K562 (cell line): ENCODE results near the gene COQ2. TPM values are rescaled to one million over a fixed set of nuclear protein-coding genes. Genes with fewer than 3 reads are reported as not detected.

Source experiments
- ATAC-seq: fragments of 200-7000 bp; cut with Tn5 transposase; 3 replicates; pipeline ENCODE4 v1.9.1; 2020; ENCODE audit warnings: moderate library complexity
- BruUV-seq: library from RNA; stranded (reverse); fragments of 400-500 nt; replicated peaks from 2 replicates; lab custom pipeline; 2021; lab: Mats Ljungman, UMichigan
- CTCF ChIA-PET: fragments of 300-600 bp; formaldehyde crosslinking; extraction: SDS; loops from one replicate; lab custom pipeline; 2021; ENCODE audit warnings: low intra/inter-chr PET ratio; lab: Yijun Ruan, JAX
- POLR2A ChIA-PET: fragments of 300-600, 350-650 bp; sonication (Branson Sonifier 250); formaldehyde crosslinking; extraction: SDS; loops from one replicate; lab custom pipeline; 2021; ENCODE audit warnings: antibody characterized with exemption, inconsistent platforms; lab: Yijun Ruan, JAX
- DNase-seq, 4 experiments: peaks; one replicate each; pipeline versions ENCODE4 v3.0.0 to v3.0.0-alpha.2; 2011 to 2018; ENCODE audit warnings: low spot score in 3 of 4, mixed read lengths in 3 of 4; ENCODE audit errors: extremely low read depth in 1 of 4
- FAIRE-seq: peaks from 2 replicates; lab custom pipeline; 2011; peaks lifted over from hg19 to GRCh38; lab: Jason Lieb, UNC
- H2AFZ ChIP-seq: 2 replicates; pipeline ENCODE4 v1.6.0; 2011; ENCODE audit warnings: low read depth, low read length, control low read depth, inconsistent platforms
- H3K27ac ChIP-seq: fragments of 200-600 bp; 3 replicates; pipeline ENCODE4 v1.8.0; 2011; ENCODE audit warnings: low read depth, mild to moderate bottlenecking, control low read depth, inconsistent platforms, low read length, moderate library complexity, mixed read lengths; ENCODE audit errors: extremely low read depth
- H3K27me3 ChIP-seq, 2 experiments: fragments of 300-600 bp in 1 of 2; 2 replicates in 1 of 2; 3 replicates in 1 of 2; pipeline versions ENCODE4 v1.6.0 to v1.8.0; 2011; ENCODE audit warnings: inconsistent platforms in 2 of 2, low read length in 2 of 2, mild to moderate bottlenecking in 1 of 2, mixed read lengths in 1 of 2, moderate library complexity in 1 of 2; ENCODE audit not compliant: control insufficient read depth in 2 of 2, insufficient read depth in 2 of 2
- H3K36me3 ChIP-seq: fragments of 300-600 bp; 3 replicates; pipeline ENCODE4 v1.8.0; 2011; ENCODE audit warnings: mild to moderate bottlenecking, low read length, inconsistent platforms; ENCODE audit not compliant: control insufficient read depth, insufficient read depth
- H3K4me1 ChIP-seq, 2 experiments: fragments of 200-600 bp in 1 of 2; replicated peaks in 1 of 2; 2 replicates in 1 of 2; 3 replicates in 1 of 2; pipeline versions ENCODE4 v1.5.1 to v1.8.0; 2011; ENCODE audit warnings: inconsistent platforms in 2 of 2, low read length in 2 of 2, mild to moderate bottlenecking in 1 of 2, mixed read lengths in 1 of 2, moderate library complexity in 1 of 2; ENCODE audit not compliant: control insufficient read depth in 2 of 2, insufficient read depth in 2 of 2
- H3K4me2 ChIP-seq: 2 replicates; pipeline ENCODE4 v1.6.1; 2011; ENCODE audit warnings: low read length, control low read depth, inconsistent platforms, mixed read lengths; ENCODE audit not compliant: insufficient read depth
- H3K4me3 ChIP-seq: fragments of 200-600 bp; sonication (generic), shearing (Covaris generic); 2 replicates; pipeline ENCODE4 v1.5.1; 2016; ENCODE audit warnings: control low read depth, inconsistent platforms
- H3K79me2 ChIP-seq: fragments of 200-600 bp; 3 replicates; pipeline ENCODE4 v1.8.0; 2011; ENCODE audit warnings: low read length, inconsistent platforms; ENCODE audit not compliant: control insufficient read depth, insufficient read depth
- H3K9ac ChIP-seq, 2 experiments: 2 replicates each; pipeline versions ENCODE4 v1.6.0 to v1.6.1; 2011; ENCODE audit warnings: low read depth in 2 of 2, low read length in 2 of 2, control low read depth in 1 of 2, inconsistent platforms in 1 of 2, mild to moderate bottlenecking in 1 of 2, mixed read lengths in 1 of 2; ENCODE audit not compliant: insufficient read depth in 1 of 2
- H3K9me1 ChIP-seq: one replicate; pipeline ENCODE4 v1.6.0; 2011; ENCODE audit warnings: inconsistent platforms, mild to moderate bottlenecking, low read length, moderate library complexity; ENCODE audit not compliant: control insufficient read depth, insufficient read depth
- H3K9me3 ChIP-seq: replicated peaks from 2 replicates; pipeline ENCODE4 v1.5.1; 2011; ENCODE audit warnings: low read depth, low read length, inconsistent platforms; ENCODE audit not compliant: control insufficient read depth, insufficient read depth
- H4K20me1 ChIP-seq: replicated peaks from 2 replicates; pipeline ENCODE4 v1.6.1; 2011; ENCODE audit warnings: low read length, inconsistent platforms, mixed read lengths; ENCODE audit not compliant: control insufficient read depth, insufficient read depth
- CBFA2T2 ChIP-seq: fragments of 450-650 bp; conservative IDR thresholded peaks from 2 replicates; pipeline ENCODE4 v1.6.1; 2017; ENCODE audit warnings: mild to moderate bottlenecking
- CEBPG ChIP-seq, 3 experiments: fragments of 200-800 bp in 1 of 3; sonication (Bioruptor generic) in 1 of 3; sonication (generic) in 1 of 3; formaldehyde crosslinking in 1 of 3; IDR thresholded peaks in 2 of 3; conservative IDR thresholded peaks in 1 of 3; 2 replicates each; pipeline versions ENCODE4 v1.6.1 to v1.8.0; 2016 to 2022; ENCODE audit warnings: missing compliant biosample characterization in 2 of 3, missing genetic modification characterization in 2 of 3, mild to moderate bottlenecking in 1 of 3, missing genetic modification reagents in 1 of 3
- CHAMP1 ChIP-seq: fragments of 450-650 bp; IDR thresholded peaks from 2 replicates; pipeline ENCODE4 v1.6.1; 2016; ENCODE audit warnings: mild to moderate bottlenecking
- DMBX1 ChIP-seq: fragments of 250-450 bp; sonication (Bioruptor Pico); IDR thresholded peaks from 2 replicates; pipeline ENCODE4 v1.8.0; 2022; ENCODE audit warnings: inconsistent platforms, mild to moderate bottlenecking, moderate library complexity, borderline replicate concordance
- FOXJ2 ChIP-seq: fragments of 200-800 bp; sonication (Bioruptor generic); IDR thresholded peaks from 2 replicates; pipeline ENCODE4 v1.6.1; 2016; ENCODE audit warnings: missing genetic modification characterization, missing compliant biosample characterization
- FOXJ3 ChIP-seq: sonication (generic); formaldehyde crosslinking; IDR thresholded peaks from 2 replicates; pipeline ENCODE4 v1.4.0; 2020; ENCODE audit warnings: mild to moderate bottlenecking, missing genetic modification reagents
- LEF1 ChIP-seq: fragments of 450-650 bp; IDR thresholded peaks from 2 replicates; pipeline ENCODE4 v1.6.1; 2016; ENCODE audit warnings: mild to moderate bottlenecking
- MED1 ChIP-seq: sonication (generic); formaldehyde crosslinking; IDR thresholded peaks from 2 replicates; pipeline ENCODE4 v1.8.1; 2023; ENCODE audit warnings: missing genetic modification reagents, borderline replicate concordance
- NFE2L1 ChIP-seq: fragments of 450-650 bp; IDR thresholded peaks from 2 replicates; pipeline ENCODE4 v1.6.1; 2016; ENCODE audit warnings: missing genetic modification characterization, low read depth, mild to moderate bottlenecking, missing compliant biosample characterization, moderate library complexity, borderline replicate concordance
- SAP30 ChIP-seq: fragments of 200-600 bp; sonication (generic); IDR thresholded peaks from 2 replicates; pipeline ENCODE4 v1.6.1; 2012; ENCODE audit warnings: borderline replicate concordance, low read depth, mild to moderate bottlenecking, moderate library complexity, low read length, control low read depth, inconsistent platforms; ENCODE audit not compliant: insufficient read depth, poor library complexity, severe bottlenecking
- TAF9B ChIP-seq: fragments of 450-650 bp; IDR thresholded peaks from 2 replicates; pipeline ENCODE4 v1.6.1; 2018; ENCODE audit warnings: mild to moderate bottlenecking; ENCODE audit not compliant: partially characterized antibody
- ZNF316 ChIP-seq: fragments of 450-650 bp; IDR thresholded peaks from 2 replicates; pipeline ENCODE4 v1.6.1; 2016
- ZNF699 ChIP-seq: fragments of 250-450 bp; sonication (Bioruptor Pico); IDR thresholded peaks from 2 replicates; pipeline ENCODE4 v1.8.0; 2021; ENCODE audit warnings: mild to moderate bottlenecking, moderate library complexity; ENCODE audit not compliant: insufficient replicate concordance
- WGBS: fragments of 100-300 bp; shearing (Covaris generic); methylation state at CpG from one replicate; pipeline ENCODE4 v1.1.6; 2016; ENCODE audit warnings: low coverage, mixed read lengths; ENCODE audit not compliant: insufficient coverage; ENCODE audit errors: missing lambda C conversion rate; 5-methylcytosine and 5-hydroxymethylcytosine counted together
- in situ Hi-C: fragments of 300-500 bp; cut with MboI; formaldehyde crosslinking; loops from 4 replicates; pipeline ENCODE4 v1.15.0; 2018; ENCODE audit warnings: inconsistent platforms, mixed read lengths
- intact Hi-C: fragments of 100-400 bp; cut with micrococcal nuclease; formaldehyde crosslinking; loops from 2 replicates; pipeline ENCODE4 v1.14.2; 2022
- polyA plus RNA-seq, 8 experiments: library from polyadenylated mRNA; depleted of rRNA in 4 of 8; stranded (reverse) in 5 of 8; unstranded in 3 of 8; fragments of >200 nt; fragmentation: Nextera tagmentation in 2 of 8; fragmentation: Illumina TruSeq in 1 of 8; extraction: Ambion mirVana in 2 of 8; extraction: Trizol in 1 of 8; gene quantifications; 2 replicates each; pipeline versions ENCODE4 v1.2.1 to v1.2.3, GENCODE V29; 2011 to 2014; ENCODE audit warnings: inconsistent platforms in 1 of 8, missing spikeins in 1 of 8
- total RNA-seq, 7 experiments: library from RNA; depleted of rRNA in 6 of 7; stranded (reverse); fragments of >200 nt in 6 of 7; fragmentation: Illumina TruSeq in 2 of 7; extraction: Trizol in 2 of 7; gene quantifications; 2 replicates each; pipeline versions ENCODE4 v1.2.1 to v1.2.3, GENCODE V29; 2011 to 2021; ENCODE audit warnings: low replicate concordance in 1 of 7
- TF ChIP-seq, protein P1 (sequence below): fragments of 450-650 bp; conservative IDR thresholded peaks from 2 replicates; pipeline ENCODE4 v1.6.1; 2016; ENCODE audit warnings: missing genetic modification characterization, low read depth, mild to moderate bottlenecking, control low read depth, missing compliant biosample characterization
- TF ChIP-seq, protein P2 (sequence below): fragments of 450-650 bp; formaldehyde crosslinking; IDR thresholded peaks from 2 replicates; pipeline ENCODE4 v1.4.0; 2020; ENCODE audit warnings: mild to moderate bottlenecking

COQ2 gene
- total and polyA plus RNA-seq, 9 of the 15 experiments (the other 6 are each of a cell fraction or from before 2014, with no cell fraction given), result 1.9 to 13.5 (median 11.8) TPM

DNA sequence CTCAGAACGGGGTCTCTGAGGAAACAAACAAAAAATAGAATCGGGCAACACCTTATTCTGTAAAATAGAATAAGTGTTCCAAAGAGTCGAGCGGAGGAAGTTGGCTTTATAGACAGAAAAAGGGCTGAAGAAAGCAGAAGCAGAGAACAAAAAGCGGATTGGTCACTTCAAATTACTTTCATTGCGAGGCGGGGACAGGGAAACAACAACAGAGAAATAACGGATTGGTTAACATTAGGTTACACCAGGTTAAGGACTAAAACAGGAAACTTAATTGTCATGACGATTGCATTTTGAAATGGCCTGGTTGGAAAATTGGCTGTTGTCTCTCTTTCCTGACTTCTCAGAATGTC lies 433 bp upstream of the COQ2 start (continued):
- TF ChIP-seq CHAMP1 (peak; percentile 77), ZNF316 (peak; percentile 40; the same call in 1 of the 2 replicates), CEBPG (CRISPR knock-in tag; IDR thresholded peaks at IDR 0.05) (no peak), CEBPG (tag; conservative IDR thresholded peaks at IDR 0.05 in 1 of 2, IDR thresholded peaks at IDR 0.05 in 1 of 2) (peak in 1 of 2 experiments; percentile 17; a peak in 1 of 4 replicates), MED1 (CRISPR knock-in tag) (no peak), LEF1 (0 out of 2 replicates have a peak, but pooled peaks have one; percentile 36)

DNA sequence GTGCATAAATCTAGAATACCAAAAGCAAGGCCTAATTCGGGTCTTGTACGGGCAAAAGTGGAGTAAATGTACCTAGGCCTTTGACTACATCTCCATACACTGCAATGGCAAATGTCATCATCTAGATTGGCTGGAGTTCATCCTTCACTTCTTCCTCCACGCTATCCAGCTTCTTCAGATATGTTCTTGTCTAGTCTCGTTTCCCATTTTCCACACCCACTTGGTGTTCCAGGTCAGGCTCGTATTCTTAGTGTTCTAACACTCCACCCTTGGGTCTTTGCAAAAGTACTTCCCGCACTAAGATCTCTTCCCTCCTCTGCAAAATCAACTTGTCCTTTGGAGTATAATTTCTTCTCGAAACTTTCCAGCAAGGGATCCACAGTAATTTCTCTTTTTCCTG lies 1.4 kb downstream of the COQ2 start:
- no peaks in the 10 kb centered on the region for H3K9me1 ChIP-seq
- peak overlapping the region in 1 of 2 experiments; percentile 86; a peak in 1 of 4 replicates for H3K9ac ChIP-seq
- peaks cover 8% of the 10 kb centered on the region for H3K36me3 ChIP-seq
- H3K4me1 ChIP-seq, result peaks cover 5 to 15% of the 10 kb centered on the region in 2 experiments; a peak in 4 of 5 replicates
- intact Hi-C loops, result loop anchor here (5.0 kb wide), 1 partner anchor 381 kb away; the partner anchor contains the start of gene THAP9
- in situ Hi-C loops, result no loop called here
- H2AFZ ChIP-seq, result peak overlapping the region; percentile 99; the same call in 1 of the 2 replicates
- ATAC-seq (no peak), FAIRE-seq (no peak), DNase-seq (no peak)
- POLR2A ChIA-PET, result interaction anchor here (1.7 kb wide), 1 partner anchor 9 kb away, joined by 10 read pairs; no protein-coding TSS in a partner anchor
- 0 out of 2 replicates have a peak overlapping the region, but pooled peaks have one; percentile 75 for H3K4me3 ChIP-seq
- WGBS, result 65% methylated on average over 7 of the region's 7 CpGs
- TSS peak; percentile 57 for BruUV-seq
- H3K4me2 ChIP-seq, result no peak overlapping the region; the same call in 1 of the 2 replicates
- no peak overlapping the region for H3K27ac ChIP-seq
- H3K27me3 ChIP-seq, result no peaks in the 10 kb centered on the region
- peaks cover 9% of the 10 kb centered on the region; the same call in 1 of the 3 replicates for H3K79me2 ChIP-seq
- CTCF ChIA-PET, result interaction anchor here (1.2 kb wide), 1 partner anchor 229 kb away, joined by 3 read pairs; no protein-coding TSS in a partner anchor
- no peaks in the 10 kb centered on the region for H3K9me3 ChIP-seq
- H4K20me1 ChIP-seq, result no peaks in the 10 kb centered on the region
- TF ChIP-seq, protein P1, sequence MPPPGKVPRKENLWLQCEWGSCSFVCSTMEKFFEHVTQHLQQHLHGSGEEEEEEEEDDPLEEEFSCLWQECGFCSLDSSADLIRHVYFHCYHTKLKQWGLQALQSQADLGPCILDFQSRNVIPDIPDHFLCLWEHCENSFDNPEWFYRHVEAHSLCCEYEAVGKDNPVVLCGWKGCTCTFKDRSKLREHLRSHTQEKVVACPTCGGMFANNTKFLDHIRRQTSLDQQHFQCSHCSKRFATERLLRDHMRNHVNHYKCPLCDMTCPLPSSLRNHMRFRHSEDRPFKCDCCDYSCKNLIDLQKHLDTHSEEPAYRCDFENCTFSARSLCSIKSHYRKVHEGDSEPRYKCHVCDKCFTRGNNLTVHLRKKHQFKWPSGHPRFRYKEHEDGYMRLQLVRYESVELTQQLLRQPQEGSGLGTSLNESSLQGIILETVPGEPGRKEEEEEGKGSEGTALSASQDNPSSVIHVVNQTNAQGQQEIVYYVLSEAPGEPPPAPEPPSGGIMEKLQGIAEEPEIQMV (tag), result no peak
- TF ChIP-seq, protein P2, sequence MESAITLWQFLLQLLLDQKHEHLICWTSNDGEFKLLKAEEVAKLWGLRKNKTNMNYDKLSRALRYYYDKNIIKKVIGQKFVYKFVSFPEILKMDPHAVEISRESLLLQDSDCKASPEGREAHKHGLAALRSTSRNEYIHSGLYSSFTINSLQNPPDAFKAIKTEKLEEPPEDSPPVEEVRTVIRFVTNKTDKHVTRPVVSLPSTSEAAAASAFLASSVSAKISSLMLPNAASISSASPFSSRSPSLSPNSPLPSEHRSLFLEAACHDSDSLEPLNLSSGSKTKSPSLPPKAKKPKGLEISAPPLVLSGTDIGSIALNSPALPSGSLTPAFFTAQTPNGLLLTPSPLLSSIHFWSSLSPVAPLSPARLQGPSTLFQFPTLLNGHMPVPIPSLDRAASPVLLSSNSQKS (CRISPR knock-in tag), result no peak
- no peak for TF ChIP-seq TAF9B
- no peak for TF ChIP-seq FOXJ3 (CRISPR knock-in tag)
- no peak for TF ChIP-seq ZNF699
- no peak for TF ChIP-seq DMBX1 (CRISPR knock-in tag)
- TF ChIP-seq CBFA2T2, result no peak
- TF ChIP-seq SAP30, result no peak
- no peak for TF ChIP-seq FOXJ2 (tag)
- TF ChIP-seq NFE2L1 (tag), result no peak
